Ishikawa (cell line): ENCODE measurements around the gene TUBB3.
A peak's percentile ranks its signal among the peaks of the same experiment; 100 is the strongest.

Experiments
- CEBPB ChIP-seq: IDR thresholded peaks from 2 replicates; pipeline ENCODE4 v1.6.1; 2012
- CREB1 ChIP-seq: IDR thresholded peaks from 2 replicates; pipeline ENCODE4 v1.6.1; 2012; ENCODE audit warnings: low read depth
- EGR1 ChIP-seq: IDR thresholded peaks from 2 replicates; pipeline ENCODE4 v1.6.1; 2012
- EP300 ChIP-seq: IDR thresholded peaks from 2 replicates; pipeline ENCODE4 v1.6.1; 2012; ENCODE audit warnings: borderline replicate concordance
- FOXM1 ChIP-seq: IDR thresholded peaks from 2 replicates; pipeline ENCODE4 v1.6.1; 2012; ENCODE audit warnings: low read depth, borderline replicate concordance
- NFIC ChIP-seq: IDR thresholded peaks from 2 replicates; pipeline ENCODE4 v1.6.1; 2012
- RAD21 ChIP-seq: IDR thresholded peaks from 2 replicates; pipeline ENCODE4 v1.6.1; 2012; ENCODE audit warnings: low read depth
- REST ChIP-seq: IDR thresholded peaks from 2 replicates; pipeline ENCODE4 v1.6.1; 2012; ENCODE audit warnings: low read depth, mild to moderate bottlenecking
- TAF1 ChIP-seq: IDR thresholded peaks from 2 replicates; pipeline ENCODE4 v1.6.1; 2012; ENCODE audit warnings: low read depth, mild to moderate bottlenecking
- TCF12 ChIP-seq: IDR thresholded peaks from 2 replicates; pipeline ENCODE4 v1.6.1; 2012; ENCODE audit warnings: low read depth
- TEAD4 ChIP-seq: IDR thresholded peaks from 2 replicates; pipeline ENCODE4 v1.6.1; 2012
- YY1 ChIP-seq: IDR thresholded peaks from 2 replicates; pipeline ENCODE4 v1.6.1; 2012; ENCODE audit warnings: low read depth
- ZBTB7A ChIP-seq: IDR thresholded peaks from 2 replicates; pipeline ENCODE4 v1.6.1; 2012; ENCODE audit warnings: low read depth
- TF ChIP-seq, protein P1 (sequence below): IDR thresholded peaks from 2 replicates; pipeline ENCODE4 v1.6.1; 2012
- TF ChIP-seq, protein P2 (sequence below): IDR thresholded peaks from 2 replicates; pipeline ENCODE4 v1.6.1; 2012

TUBB3 gene

GRCh38 chr16:89921131-89921701, 1.9 kb upstream of the TUBB3 start:
- no peak for TF ChIP-seq TCF12
- TF ChIP-seq CEBPB: no peak
- TF ChIP-seq TEAD4: no peak
- TF ChIP-seq, protein P1, sequence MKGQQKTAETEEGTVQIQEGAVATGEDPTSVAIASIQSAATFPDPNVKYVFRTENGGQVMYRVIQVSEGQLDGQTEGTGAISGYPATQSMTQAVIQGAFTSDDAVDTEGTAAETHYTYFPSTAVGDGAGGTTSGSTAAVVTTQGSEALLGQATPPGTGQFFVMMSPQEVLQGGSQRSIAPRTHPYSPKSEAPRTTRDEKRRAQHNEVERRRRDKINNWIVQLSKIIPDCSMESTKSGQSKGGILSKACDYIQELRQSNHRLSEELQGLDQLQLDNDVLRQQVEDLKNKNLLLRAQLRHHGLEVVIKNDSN: no peak
- TF ChIP-seq, protein P2, sequence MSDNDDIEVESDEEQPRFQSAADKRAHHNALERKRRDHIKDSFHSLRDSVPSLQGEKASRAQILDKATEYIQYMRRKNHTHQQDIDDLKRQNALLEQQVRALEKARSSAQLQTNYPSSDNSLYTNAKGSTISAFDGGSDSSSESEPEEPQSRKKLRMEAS: no peak
- TF ChIP-seq FOXM1: no peak
- no peak for TF ChIP-seq RAD21
- TF ChIP-seq EP300: no peak
- TF ChIP-seq ZBTB7A: no peak
- TF ChIP-seq YY1: no peak
- TF ChIP-seq CREB1: no peak
- no peak for TF ChIP-seq EGR1
- TF ChIP-seq NFIC: no peak
- TF ChIP-seq REST: no peak
- TF ChIP-seq TAF1: no peak

DNA sequence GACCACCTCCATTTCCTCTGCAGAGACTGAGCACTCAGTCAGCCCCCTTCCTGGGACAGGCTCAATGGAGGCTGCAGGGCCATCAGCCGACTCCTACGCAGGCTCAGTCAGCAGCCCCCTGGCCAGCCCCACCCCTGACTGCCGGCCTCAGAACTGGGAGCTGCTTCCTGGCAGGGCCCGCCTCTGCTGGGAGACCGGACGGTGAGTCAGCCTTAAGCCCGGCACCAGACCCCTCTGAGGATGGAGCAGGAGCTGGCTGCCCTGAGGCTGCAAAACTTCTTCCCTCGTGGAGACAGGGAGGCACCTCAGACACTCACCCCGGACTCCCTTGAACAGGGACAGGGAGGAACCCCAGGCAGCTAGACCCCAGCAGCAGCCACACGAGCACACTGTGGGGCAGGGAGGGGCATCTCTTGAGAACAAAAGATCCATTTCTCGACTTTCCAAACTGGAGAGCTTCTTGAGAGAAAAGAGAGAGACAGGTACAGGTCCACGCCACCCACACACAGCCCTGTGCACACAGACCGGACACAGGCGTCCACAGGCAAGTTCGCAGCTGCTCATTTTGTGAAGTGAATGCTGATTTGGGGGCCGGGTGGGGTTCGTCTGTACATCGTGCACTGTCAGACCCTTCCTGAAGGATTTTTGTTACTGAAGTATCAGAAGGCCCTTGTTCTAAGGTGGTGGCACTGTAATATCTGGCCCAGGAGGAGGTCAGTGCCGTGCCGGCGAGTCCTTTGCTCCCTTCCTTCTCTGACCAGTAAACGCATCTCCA, 1.3 kb upstream of the TUBB3 start:
- TF ChIP-seq EGR1 (no peak), TAF1 (no peak), YY1 (no peak), CREB1 (no peak), ZBTB7A (peak; percentile 41; the same call in 1 of the 2 replicates)
- TF ChIP-seq, protein P1: no peak

DNA sequence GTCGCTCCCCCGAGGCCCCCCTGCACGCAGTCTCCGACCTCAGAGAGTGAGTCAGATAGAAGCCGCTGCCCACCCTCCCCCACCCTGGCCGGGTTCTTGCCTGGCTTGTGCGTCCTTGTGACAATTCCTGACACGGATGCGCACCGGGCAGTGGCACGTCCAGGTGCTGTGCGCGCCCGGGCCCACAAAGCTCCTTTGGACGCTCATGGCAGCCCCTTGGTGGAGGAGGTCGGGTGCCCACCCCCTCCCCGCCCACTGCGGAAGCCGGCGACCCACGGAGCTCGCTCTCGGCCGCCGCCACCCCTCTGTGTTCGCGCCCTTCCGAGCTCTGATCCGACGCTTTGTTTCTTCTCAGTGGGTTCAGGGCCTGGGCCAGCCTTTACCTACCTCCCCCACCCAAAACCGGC, 662 bp upstream of the TUBB3 start:
- TF ChIP-seq, protein P1: no peak
- TF ChIP-seq TCF12 (peak; percentile 26; the same call in 1 of the 2 replicates), REST (no peak), NFIC (no peak)

GRCh38 chr16:89923640-89924296, 626 bp downstream of the TUBB3 start:
- no peak for TF ChIP-seq FOXM1
- TF ChIP-seq YY1: no peak
- TF ChIP-seq EP300: no peak
- no peak for TF ChIP-seq TEAD4
- no peak for TF ChIP-seq ZBTB7A
- no peak for TF ChIP-seq NFIC
- TF ChIP-seq, protein P2: no peak
- TF ChIP-seq CREB1: no peak
- TF ChIP-seq, protein P1: no peak
- no peak for TF ChIP-seq CEBPB
- TF ChIP-seq EGR1: no peak
- TF ChIP-seq REST: no peak
- no peak for TF ChIP-seq TAF1
- no peak for TF ChIP-seq RAD21
- TF ChIP-seq TCF12: no peak
